ENCODE measurements around the gene ARHGAP40. TPM values are rescaled to one million over a fixed set of nuclear protein-coding genes. Genes with fewer than 3 reads are reported as not detected.
A peak's percentile ranks its signal among the peaks of the same experiment; 100 is the strongest.

ARHGAP40 gene
- total and polyA plus RNA-seq, 2 of the 13 experiments (the other 11 are each of a cell fraction or from before 2014, with no cell fraction given): 0.75 to 2.1 TPM

GRCh38 chr20:38692436-38693411, 91.1 kb downstream of the ARHGAP40 start (continued):
- TF ChIP-seq, protein P1, sequence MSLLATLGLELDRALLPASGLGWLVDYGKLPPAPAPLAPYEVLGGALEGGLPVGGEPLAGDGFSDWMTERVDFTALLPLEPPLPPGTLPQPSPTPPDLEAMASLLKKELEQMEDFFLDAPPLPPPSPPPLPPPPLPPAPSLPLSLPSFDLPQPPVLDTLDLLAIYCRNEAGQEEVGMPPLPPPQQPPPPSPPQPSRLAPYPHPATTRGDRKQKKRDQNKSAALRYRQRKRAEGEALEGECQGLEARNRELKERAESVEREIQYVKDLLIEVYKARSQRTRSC (CRISPR knock-in tag; IDR thresholded peaks at IDR 0.05; ENCODE audit: low read depth): 0 out of 2 replicates have a peak, but pooled peaks have one; percentile 78
- TF ChIP-seq, protein P2, sequence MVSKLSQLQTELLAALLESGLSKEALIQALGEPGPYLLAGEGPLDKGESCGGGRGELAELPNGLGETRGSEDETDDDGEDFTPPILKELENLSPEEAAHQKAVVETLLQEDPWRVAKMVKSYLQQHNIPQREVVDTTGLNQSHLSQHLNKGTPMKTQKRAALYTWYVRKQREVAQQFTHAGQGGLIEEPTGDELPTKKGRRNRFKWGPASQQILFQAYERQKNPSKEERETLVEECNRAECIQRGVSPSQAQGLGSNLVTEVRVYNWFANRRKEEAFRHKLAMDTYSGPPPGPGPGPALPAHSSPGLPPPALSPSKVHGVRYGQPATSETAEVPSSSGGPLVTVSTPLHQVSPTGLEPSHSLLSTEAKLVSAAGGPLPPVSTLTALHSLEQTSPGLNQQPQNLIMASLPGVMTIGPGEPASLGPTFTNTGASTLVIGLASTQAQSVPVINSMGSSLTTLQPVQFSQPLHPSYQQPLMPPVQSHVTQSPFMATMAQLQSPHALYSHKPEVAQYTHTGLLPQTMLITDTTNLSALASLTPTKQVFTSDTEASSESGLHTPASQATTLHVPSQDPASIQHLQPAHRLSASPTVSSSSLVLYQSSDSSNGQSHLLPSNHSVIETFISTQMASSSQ (IDR thresholded peaks at IDR 0.05; ENCODE audit: low read depth): no peak
- TF ChIP-seq, protein P2 (CRISPR knock-in tag; IDR thresholded peaks at IDR 0.05; ENCODE audit: borderline replicate concordance): no peak
- peak; percentile 56; the same call in 1 of the 2 replicates for TF ChIP-seq RARG (CRISPR knock-in tag; IDR thresholded peaks at IDR 0.05; ENCODE audit: low read depth)
- 0 out of 2 replicates have a peak, but pooled peaks have one; percentile 29 for TF ChIP-seq ZNF784 (CRISPR knock-in tag; IDR thresholded peaks at IDR 0.05; ENCODE audit: borderline replicate concordance)
- TF ChIP-seq CEBPG (CRISPR knock-in tag; IDR thresholded peaks at IDR 0.05): 0 out of 2 replicates have a peak, but pooled peaks have one; percentile 36
- no peak for TF ChIP-seq NR2F6 (IDR thresholded peaks at IDR 0.05)
- TF ChIP-seq NR2F6 (CRISPR knock-in tag; IDR thresholded peaks at IDR 0.05): peak; percentile 49; the same call in 1 of the 2 replicates
- no peak; the same call in 1 of the 2 replicates for TF ChIP-seq ZNF446 (CRISPR knock-in tag; IDR thresholded peaks at IDR 0.05)
- TF ChIP-seq, protein P3, sequence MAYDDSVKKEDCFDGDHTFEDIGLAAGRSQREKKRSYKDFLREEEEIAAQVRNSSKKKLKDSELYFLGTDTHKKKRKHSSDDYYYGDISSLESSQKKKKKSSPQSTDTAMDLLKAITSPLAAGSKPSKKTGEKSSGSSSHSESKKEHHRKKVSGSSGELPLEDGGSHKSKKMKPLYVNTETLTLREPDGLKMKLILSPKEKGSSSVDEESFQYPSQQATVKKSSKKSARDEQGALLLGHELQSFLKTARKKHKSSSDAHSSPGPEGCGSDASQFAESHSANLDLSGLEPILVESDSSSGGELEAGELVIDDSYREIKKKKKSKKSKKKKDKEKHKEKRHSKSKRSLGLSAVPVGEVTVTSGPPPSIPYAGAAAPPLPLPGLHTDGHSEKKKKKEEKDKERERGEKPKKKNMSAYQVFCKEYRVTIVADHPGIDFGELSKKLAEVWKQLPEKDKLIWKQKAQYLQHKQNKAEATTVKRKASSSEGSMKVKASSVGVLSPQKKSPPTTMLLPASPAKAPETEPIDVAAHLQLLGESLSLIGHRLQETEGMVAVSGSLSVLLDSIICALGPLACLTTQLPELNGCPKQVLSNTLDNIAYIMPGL (CRISPR knock-in tag; IDR thresholded peaks at IDR 0.05; ENCODE audit: borderline replicate concordance in 1 of 2, low read depth in 1 of 2): 0 out of 4 replicates have a peak, but pooled peaks of 1 of the 2 experiments have one; percentile 28
- TF ChIP-seq GATAD2A (CRISPR knock-in tag; IDR thresholded peaks at IDR 0.05): peak; percentile 63; the same call in 1 of the 2 replicates
- peak; percentile 99 for TF ChIP-seq KLF11 (CRISPR knock-in tag; IDR thresholded peaks at IDR 0.05)
- no peak for TF ChIP-seq HHEX (CRISPR knock-in tag; IDR thresholded peaks at IDR 0.05)
- TF ChIP-seq ZNF550 (CRISPR knock-in tag; IDR thresholded peaks at IDR 0.05; ENCODE audit: borderline replicate concordance): no peak
- no peak for TF ChIP-seq GATA4 (IDR thresholded peaks at IDR 0.05; ENCODE audit: borderline replicate concordance, low read depth)
- no peak for TF ChIP-seq MBD4 (IDR thresholded peaks at IDR 0.05; ENCODE audit: borderline replicate concordance, low read length)
- no peak for TF ChIP-seq ZNF549 (CRISPR knock-in tag; IDR thresholded peaks at IDR 0.05)
- no peak for TF ChIP-seq ELF1 (CRISPR knock-in tag; IDR thresholded peaks at IDR 0.05)
- no peak for TF ChIP-seq ZNF276 (CRISPR knock-in tag; IDR thresholded peaks at IDR 0.05; ENCODE audit: low read depth)
- TF ChIP-seq ZFP36L1 (CRISPR knock-in tag; IDR thresholded peaks at IDR 0.05): 0 out of 2 replicates have a peak, but pooled peaks have one; percentile 63
